Measurements from ENCODE around the gene DENND4B.
"Not testable (repeated sequence)": the region's sequence is repeated elsewhere in the genome, so short reads cannot be mapped to it uniquely, and the experiment has no call there.

DNA sequence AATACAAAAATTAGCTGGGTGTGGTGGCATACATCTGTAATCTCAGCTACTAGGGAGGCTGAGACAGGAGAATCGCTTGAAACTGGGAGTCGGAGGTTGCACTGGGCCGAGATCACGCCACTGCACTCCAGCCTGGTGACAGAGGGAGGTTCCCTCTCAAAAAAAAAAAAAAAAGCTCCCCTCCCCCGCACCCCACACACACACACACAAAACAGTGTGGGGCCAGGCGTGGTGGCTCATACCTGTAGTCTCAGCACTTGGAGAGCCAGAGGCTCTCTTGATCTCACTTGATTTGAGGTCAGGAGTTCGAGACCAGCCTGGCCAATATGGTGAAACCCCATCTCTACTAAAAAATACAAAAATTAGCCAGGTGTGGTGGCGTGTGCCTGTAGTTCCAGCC, 40.6 kb downstream of the DENND4B start:
- not testable (repeated sequence) for TF ChIP-seq CTCF (IDR thresholded peaks at IDR 0.05; ENCODE audit: poor library complexity); EZH2phosphoT487 (IDR thresholded peaks at IDR 0.05; ENCODE audit: low read depth, severe bottlenecking, unreplicated experiment)
